Measurements from ENCODE around the gene AUH.

The AUH gene

DNA sequence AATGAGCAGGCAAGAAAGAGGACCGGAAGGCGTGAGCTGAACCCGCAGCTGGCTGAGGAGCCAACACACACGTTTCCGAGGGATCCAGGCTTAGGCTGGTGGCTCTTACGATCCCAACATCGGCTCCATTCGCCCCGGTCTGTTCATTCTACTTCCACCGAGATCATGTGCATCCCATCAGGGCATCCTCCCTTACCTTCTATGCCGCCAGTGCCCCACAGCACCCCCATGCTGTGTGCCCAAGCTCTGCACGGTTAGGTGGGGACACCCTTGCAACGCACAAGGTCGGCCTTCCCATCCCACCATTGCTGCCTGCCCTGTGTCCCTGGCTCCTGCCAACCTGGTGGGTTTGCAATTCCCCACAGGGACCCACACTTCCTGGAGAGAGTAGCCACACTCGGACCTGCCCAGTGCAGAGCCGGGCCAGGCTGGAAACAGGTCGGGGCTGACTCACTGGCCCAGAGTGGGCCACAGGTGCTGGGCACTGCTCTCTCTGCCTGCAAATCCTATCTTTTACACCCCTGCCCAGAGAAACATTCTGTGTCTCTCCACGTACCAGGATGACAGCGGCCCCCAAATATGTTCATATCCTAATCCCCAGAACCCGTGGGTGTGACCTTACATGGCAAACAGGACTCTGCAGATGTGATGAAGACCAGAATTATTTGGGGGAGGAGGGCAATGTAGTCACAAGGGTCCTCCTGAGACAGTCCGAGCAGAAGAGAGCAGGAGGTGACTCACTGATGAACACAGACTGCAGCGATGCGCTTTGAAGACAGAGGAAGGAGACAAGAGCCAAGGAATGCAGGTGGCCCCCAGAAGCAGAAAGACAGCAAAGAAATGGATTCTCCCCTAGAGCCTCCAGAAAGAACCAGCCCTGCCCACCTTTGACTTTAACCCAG is 182.2 kb downstream of the AUH start:
- no peak overlapping the region for H3K4me3 ChIP-seq (ENCODE audit: low read length)
- no peak for DNase-seq (ENCODE audit: low read depth)
- TF ChIP-seq, protein P1, sequence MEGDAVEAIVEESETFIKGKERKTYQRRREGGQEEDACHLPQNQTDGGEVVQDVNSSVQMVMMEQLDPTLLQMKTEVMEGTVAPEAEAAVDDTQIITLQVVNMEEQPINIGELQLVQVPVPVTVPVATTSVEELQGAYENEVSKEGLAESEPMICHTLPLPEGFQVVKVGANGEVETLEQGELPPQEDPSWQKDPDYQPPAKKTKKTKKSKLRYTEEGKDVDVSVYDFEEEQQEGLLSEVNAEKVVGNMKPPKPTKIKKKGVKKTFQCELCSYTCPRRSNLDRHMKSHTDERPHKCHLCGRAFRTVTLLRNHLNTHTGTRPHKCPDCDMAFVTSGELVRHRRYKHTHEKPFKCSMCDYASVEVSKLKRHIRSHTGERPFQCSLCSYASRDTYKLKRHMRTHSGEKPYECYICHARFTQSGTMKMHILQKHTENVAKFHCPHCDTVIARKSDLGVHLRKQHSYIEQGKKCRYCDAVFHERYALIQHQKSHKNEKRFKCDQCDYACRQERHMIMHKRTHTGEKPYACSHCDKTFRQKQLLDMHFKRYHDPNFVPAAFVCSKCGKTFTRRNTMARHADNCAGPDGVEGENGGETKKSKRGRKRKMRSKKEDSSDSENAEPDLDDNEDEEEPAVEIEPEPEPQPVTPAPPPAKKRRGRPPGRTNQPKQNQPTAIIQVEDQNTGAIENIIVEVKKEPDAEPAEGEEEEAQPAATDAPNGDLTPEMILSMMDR (conservative IDR thresholded peaks at IDR 0.05; ENCODE audit: low read depth, low read length): no peak

DNA sequence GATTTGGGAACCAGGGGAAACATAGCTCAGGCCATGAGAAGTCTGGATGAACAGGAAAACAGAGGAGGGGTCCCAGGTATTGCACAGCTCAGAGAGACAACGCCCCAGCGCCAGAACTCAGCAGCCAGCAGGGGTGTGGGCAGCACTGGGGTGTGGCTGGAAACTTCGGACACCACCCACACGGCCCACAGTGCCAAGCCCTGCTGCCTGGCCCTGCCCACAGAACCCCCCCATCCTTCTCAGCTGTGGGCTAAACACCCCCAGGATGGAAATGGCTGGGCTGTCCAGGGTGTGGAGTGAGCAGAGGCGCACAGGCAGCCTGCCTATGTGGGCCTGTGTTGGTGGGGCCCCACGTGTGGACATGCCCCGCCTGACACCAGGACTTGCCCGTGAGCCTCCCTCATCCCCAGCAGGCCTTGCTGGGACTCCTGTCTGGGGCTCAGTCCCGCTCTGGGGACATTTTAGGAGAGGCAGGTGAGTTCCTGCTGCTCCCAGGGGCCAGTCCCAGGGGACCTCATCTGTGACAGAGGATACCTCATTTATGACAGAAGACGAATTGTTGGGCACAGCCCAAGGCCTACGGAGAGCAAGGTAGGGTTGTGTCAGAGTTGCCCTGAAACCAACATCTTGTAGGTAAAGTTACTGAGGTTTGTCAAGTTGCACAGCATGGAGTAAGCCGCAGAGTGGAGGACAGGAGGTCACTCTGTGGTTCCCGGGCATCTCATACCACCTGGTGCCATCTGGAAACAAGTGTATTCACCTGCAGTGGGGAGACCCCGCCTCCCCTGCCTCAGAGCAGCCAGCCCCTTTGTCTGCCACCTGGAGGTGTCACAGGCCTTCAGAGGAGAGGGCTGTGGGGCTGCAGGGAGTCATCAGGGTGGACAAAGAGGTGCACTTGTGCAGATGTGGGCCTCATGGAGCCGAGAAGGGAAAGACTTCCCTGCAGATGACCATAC is 183.2 kb downstream of the AUH start:
- TF ChIP-seq, protein P1 (conservative IDR thresholded peaks at IDR 0.05; ENCODE audit: low read depth, low read length): no peak
- no peak overlapping the region for H3K4me3 ChIP-seq (ENCODE audit: low read length)
- DNase-seq (ENCODE audit: low read depth): no peak

DNA sequence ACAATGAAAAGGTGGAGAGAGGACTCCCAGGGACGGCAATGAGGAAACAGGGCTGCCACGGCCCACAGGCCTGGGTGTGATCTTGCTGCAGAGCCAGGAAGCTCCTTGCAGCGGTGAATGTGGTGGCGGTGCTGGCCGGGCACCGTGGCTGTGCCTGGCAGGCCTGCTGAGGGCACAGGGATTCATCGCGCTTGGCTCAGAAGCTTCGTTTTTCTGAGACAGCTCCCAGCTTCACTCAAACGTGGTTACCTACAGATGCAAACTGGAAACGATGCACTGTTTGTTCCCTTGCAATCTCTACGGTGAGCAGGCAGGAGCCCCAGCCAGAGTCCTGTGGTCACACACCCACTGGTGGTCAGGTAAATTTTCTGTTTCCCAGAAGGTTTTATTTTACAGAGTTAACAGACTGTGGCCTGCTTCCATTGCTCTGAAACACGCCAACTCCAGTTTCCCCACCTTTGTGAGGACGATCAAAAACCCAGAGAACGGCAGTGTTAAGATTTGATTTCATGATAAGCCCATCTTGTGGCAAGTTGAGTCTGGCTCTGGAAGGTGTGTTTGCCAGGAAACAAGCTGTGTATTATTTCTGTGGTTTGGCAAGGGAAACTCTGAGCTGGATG is 183.9 kb downstream of the AUH start:
- TF ChIP-seq, protein P1 (conservative IDR thresholded peaks at IDR 0.05; ENCODE audit: low read depth, low read length): no peak
- no peak for DNase-seq (ENCODE audit: low read depth)
- no peak overlapping the region for H3K4me3 ChIP-seq (ENCODE audit: low read length)

DNA sequence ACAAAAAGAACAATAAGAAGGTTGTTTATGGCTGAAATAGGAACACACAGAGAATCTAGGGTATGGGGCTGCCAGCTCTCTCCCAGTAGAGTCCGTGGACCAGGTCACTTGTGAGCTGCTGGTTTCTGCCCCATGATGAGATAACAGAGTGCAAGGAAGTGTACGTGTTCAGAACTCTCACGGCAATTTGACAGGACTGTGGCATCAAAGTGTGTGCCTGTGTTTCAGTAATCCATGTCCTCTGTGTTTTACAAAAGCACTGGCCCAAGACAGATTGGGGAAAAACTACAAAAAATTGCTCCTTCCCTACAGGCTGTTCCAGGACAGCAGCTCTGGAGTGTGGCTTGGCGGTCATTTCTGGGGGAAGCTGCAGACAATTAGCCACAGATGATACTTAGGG is 184.6 kb downstream of the AUH start:
- H3K4me3 ChIP-seq (ENCODE audit: low read length): no peak overlapping the region
- TF ChIP-seq, protein P1 (conservative IDR thresholded peaks at IDR 0.05; ENCODE audit: low read depth, low read length): no peak
- DNase-seq (ENCODE audit: low read depth): no peak

- no peak overlapping the region for H3K4me3 ChIP-seq (ENCODE audit: low read length)
- no peak for DNase-seq (ENCODE audit: low read depth)
- TF ChIP-seq, protein P1 (conservative IDR thresholded peaks at IDR 0.05; ENCODE audit: low read depth, low read length): no peak
Measured at GRCh38 chr9:91176426-91176825, 185.3 kb downstream of the AUH start.

- no peak overlapping the region for H3K4me3 ChIP-seq (ENCODE audit: low read length)
- DNase-seq (ENCODE audit: low read depth): no peak
- TF ChIP-seq, protein P1 (conservative IDR thresholded peaks at IDR 0.05; ENCODE audit: low read depth, low read length): no peak
Measured at GRCh38 chr9:91174772-91175171, 186.9 kb downstream of the AUH start.

Data from retinal pigment epithelial cell (primary cell).